ENCODE data around the gene KLK7.

- TF ChIP-seq POLR2A (IDR thresholded peaks at IDR 0.05) (no peak), POLR2AphosphoS5 (IDR thresholded peaks at IDR 0.05) (no peak), CTCF (IDR thresholded peaks at IDR 0.05) (no peak)
Observed at GRCh38 chr19:50952910-50953309, 30.8 kb downstream of the KLK7 start, which contains the start of gene KLK5.
